HepG2 (cell line): ENCODE results near the gene RERE. TPM values are rescaled to one million over a fixed set of nuclear protein-coding genes. Genes with fewer than 3 reads are reported as not detected.

Source experiments
- CAMTA2 ChIP-seq: sonication (generic); formaldehyde crosslinking; IDR thresholded peaks from 2 replicates; pipeline ENCODE4 v1.4.0; 2020; ENCODE audit warnings: mild to moderate bottlenecking, missing genetic modification reagents, borderline replicate concordance
- E2F2 ChIP-seq: sonication (generic); formaldehyde crosslinking; IDR thresholded peaks from 2 replicates; pipeline ENCODE4 v1.4.0; 2020; ENCODE audit warnings: missing genetic modification reagents, borderline replicate concordance
- HNF4A ChIP-seq: sonication (generic); formaldehyde crosslinking; IDR thresholded peaks from 2 replicates; pipeline ENCODE4 v1.4.0; 2020; ENCODE audit warnings: missing genetic modification reagents
- IKZF4 ChIP-seq: sonication (generic); formaldehyde crosslinking; IDR thresholded peaks from 2 replicates; pipeline ENCODE4 v1.5.1; 2020; ENCODE audit warnings: borderline replicate concordance, mild to moderate bottlenecking, low read depth, missing genetic modification reagents; ENCODE audit errors: not compliant biosample characterization
- KDM4B ChIP-seq: sonication (generic); formaldehyde crosslinking; IDR thresholded peaks from 2 replicates; pipeline ENCODE4 v1.4.0; 2020; ENCODE audit warnings: missing genetic modification reagents
- MAFK ChIP-seq, 2 experiments: IDR thresholded peaks in 1 of 2; conservative IDR thresholded peaks in 1 of 2; 2 replicates each; pipeline ENCODE4 v1.6.1; 2011; ENCODE audit warnings: improper control_type of control experiment in 2 of 2, low read length in 2 of 2
- NKX3-1 ChIP-seq: sonication (generic); formaldehyde crosslinking; IDR thresholded peaks from 2 replicates; pipeline ENCODE4 v1.5.0; 2020; ENCODE audit warnings: missing genetic modification reagents
- SALL1 ChIP-seq: sonication (generic); formaldehyde crosslinking; IDR thresholded peaks from 2 replicates; pipeline ENCODE4 v1.8.0; 2022; ENCODE audit warnings: mild to moderate bottlenecking, missing genetic modification reagents
- SCMH1 ChIP-seq: sonication (generic); formaldehyde crosslinking; IDR thresholded peaks from 2 replicates; pipeline ENCODE4 v1.9.0; 2021; ENCODE audit warnings: missing genetic modification reagents, mild to moderate bottlenecking, borderline replicate concordance
- SOX13 ChIP-seq, 3 experiments: fragments of 450-650 bp in 1 of 3; sonication (generic) in 1 of 3; formaldehyde crosslinking in 1 of 3; IDR thresholded peaks in 2 of 3; conservative IDR thresholded peaks in 1 of 3; 2 replicates each; pipeline versions ENCODE4 v1.5.0 to v1.6.1; 2016 to 2020; ENCODE audit warnings: antibody characterized with exemption in 1 of 3, mild to moderate bottlenecking in 1 of 3, missing compliant biosample characterization in 1 of 3, missing genetic modification reagents in 1 of 3, moderate library complexity in 1 of 3
- TBX2 ChIP-seq: sonication (generic); formaldehyde crosslinking; IDR thresholded peaks from 2 replicates; pipeline ENCODE4 v1.5.0; 2020; ENCODE audit warnings: missing genetic modification reagents, mild to moderate bottlenecking, borderline replicate concordance
- ZFX ChIP-seq: sonication (generic); formaldehyde crosslinking; IDR thresholded peaks from 2 replicates; pipeline ENCODE4 v1.4.0; 2020; ENCODE audit warnings: mild to moderate bottlenecking, low read depth, missing genetic modification reagents, moderate library complexity
- ZMYM4 ChIP-seq: sonication (generic); formaldehyde crosslinking; IDR thresholded peaks from 2 replicates; pipeline ENCODE4 v1.8.1; 2023; ENCODE audit warnings: mild to moderate bottlenecking, missing genetic modification reagents
- ZNF335 ChIP-seq: sonication (generic); formaldehyde crosslinking; IDR thresholded peaks from 2 replicates; pipeline ENCODE4 v1.4.0; 2020; ENCODE audit warnings: missing genetic modification reagents
- ZNF672 ChIP-seq: sonication (generic); formaldehyde crosslinking; IDR thresholded peaks from 2 replicates; pipeline ENCODE4 v1.8.1; 2022; ENCODE audit warnings: missing genetic modification reagents
- ZNF678 ChIP-seq: sonication (generic); formaldehyde crosslinking; IDR thresholded peaks from 2 replicates; pipeline ENCODE4 v1.4.0; 2020; ENCODE audit warnings: mild to moderate bottlenecking, missing genetic modification reagents
- polyA plus RNA-seq, 8 experiments: library from polyadenylated mRNA; depleted of rRNA in 3 of 8; stranded (reverse) in 7 of 8; unstranded in 1 of 8; fragments of >200 nt; fragmentation: Illumina TruSeq in 4 of 8; extraction: Trizol in 4 of 8; gene quantifications; 2 replicates each; pipeline versions ENCODE4 v1.2.1 to v1.2.3, GENCODE V29; 2011 to 2016; ENCODE audit warnings: low read depth in 4 of 8, missing spikeins in 1 of 8, mixed read lengths in 1 of 8; ENCODE audit not compliant: insufficient read depth in 1 of 8
- total RNA-seq, 5 experiments: library from RNA; depleted of rRNA; stranded (reverse); fragments of >200 nt; fragmentation: Illumina TruSeq; extraction: Trizol; gene quantifications; 2 replicates each; pipeline ENCODE4 v1.2.3, GENCODE V29; 2016; ENCODE audit warnings: low read depth in 1 of 5
- TF ChIP-seq, protein P1 (sequence below): sonication (generic); formaldehyde crosslinking; IDR thresholded peaks from 2 replicates; pipeline ENCODE4 v1.4.0; 2020; ENCODE audit warnings: mild to moderate bottlenecking, missing genetic modification reagents
- TF ChIP-seq, protein P2 (sequence below): sonication (generic); formaldehyde crosslinking; IDR thresholded peaks from 2 replicates; pipeline ENCODE4 v1.5.0; 2020; ENCODE audit warnings: mild to moderate bottlenecking, missing genetic modification reagents, moderate library complexity
- TF ChIP-seq, protein P3 (sequence below): conservative IDR thresholded peaks from 2 replicates; pipeline ENCODE4 v1.6.1; 2018; ENCODE audit warnings: missing genetic modification reagents
- TF ChIP-seq, protein P4 (sequence below): sonication (generic); formaldehyde crosslinking; IDR thresholded peaks from 2 replicates; pipeline ENCODE4 v1.5.1; 2020; ENCODE audit warnings: missing genetic modification reagents, mild to moderate bottlenecking, borderline replicate concordance

The RERE gene
- total and polyA plus RNA-seq, 2 of the 13 experiments (the other 11 are each of a cell fraction or from before 2014, with no cell fraction given) = 18.3 to 21.9 TPM

DNA sequence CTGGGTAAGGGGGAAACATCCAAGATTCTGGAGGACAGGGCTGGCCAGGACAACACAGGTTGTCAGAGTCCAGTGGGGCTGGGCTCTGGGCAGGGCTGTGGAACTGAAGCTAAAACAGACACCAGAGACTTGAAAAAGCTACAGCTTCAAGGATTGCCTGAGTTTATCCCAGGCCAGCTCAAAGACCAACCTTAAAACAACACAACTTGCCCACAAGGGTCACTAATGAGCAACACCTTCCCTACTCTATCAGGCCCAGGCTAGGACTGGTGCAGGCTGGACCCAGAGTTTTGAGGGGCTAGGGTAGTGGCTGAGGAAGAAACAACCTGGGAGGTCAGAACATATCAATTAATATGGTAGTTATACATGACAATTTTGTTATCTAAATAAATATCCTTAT is 338.9 kb downstream of the RERE start (continued):
- TF ChIP-seq, protein P1, sequence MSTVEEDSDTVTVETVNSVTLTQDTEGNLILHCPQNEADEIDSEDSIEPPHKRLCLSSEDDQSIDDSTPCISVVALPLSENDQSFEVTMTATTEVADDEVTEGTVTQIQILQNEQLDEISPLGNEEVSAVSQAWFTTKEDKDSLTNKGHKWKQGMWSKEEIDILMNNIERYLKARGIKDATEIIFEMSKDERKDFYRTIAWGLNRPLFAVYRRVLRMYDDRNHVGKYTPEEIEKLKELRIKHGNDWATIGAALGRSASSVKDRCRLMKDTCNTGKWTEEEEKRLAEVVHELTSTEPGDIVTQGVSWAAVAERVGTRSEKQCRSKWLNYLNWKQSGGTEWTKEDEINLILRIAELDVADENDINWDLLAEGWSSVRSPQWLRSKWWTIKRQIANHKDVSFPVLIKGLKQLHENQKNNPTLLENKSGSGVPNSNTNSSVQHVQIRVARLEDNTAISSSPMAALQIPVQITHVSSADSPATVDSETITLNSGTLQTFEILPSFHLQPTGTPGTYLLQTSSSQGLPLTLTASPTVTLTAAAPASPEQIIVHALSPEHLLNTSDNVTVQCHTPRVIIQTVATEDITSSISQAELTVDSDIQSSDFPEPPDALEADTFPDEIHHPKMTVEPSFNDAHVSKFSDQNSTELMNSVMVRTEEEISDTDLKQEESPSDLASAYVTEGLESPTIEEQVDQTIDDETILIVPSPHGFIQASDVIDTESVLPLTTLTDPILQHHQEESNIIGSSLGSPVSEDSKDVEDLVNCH (CRISPR knock-in tag) = no peak
- TF ChIP-seq, protein P2, sequence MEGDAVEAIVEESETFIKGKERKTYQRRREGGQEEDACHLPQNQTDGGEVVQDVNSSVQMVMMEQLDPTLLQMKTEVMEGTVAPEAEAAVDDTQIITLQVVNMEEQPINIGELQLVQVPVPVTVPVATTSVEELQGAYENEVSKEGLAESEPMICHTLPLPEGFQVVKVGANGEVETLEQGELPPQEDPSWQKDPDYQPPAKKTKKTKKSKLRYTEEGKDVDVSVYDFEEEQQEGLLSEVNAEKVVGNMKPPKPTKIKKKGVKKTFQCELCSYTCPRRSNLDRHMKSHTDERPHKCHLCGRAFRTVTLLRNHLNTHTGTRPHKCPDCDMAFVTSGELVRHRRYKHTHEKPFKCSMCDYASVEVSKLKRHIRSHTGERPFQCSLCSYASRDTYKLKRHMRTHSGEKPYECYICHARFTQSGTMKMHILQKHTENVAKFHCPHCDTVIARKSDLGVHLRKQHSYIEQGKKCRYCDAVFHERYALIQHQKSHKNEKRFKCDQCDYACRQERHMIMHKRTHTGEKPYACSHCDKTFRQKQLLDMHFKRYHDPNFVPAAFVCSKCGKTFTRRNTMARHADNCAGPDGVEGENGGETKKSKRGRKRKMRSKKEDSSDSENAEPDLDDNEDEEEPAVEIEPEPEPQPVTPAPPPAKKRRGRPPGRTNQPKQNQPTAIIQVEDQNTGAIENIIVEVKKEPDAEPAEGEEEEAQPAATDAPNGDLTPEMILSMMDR (CRISPR knock-in tag) = peak; percentile 13; the same call in 1 of the 2 replicates
- peak; percentile 76 for TF ChIP-seq HNF4A (CRISPR knock-in tag)
- TF ChIP-seq SOX13 (IDR thresholded peaks at IDR 0.05) = no peak
- 0 out of 4 replicates have a peak, but pooled peaks of 1 of the 2 experiments have one; percentile 8 for TF ChIP-seq SOX13 (CRISPR knock-in tag; conservative IDR thresholded peaks at IDR 0.05 in 1 of 2, IDR thresholded peaks at IDR 0.05 in 1 of 2)
- no peak for TF ChIP-seq CAMTA2 (CRISPR knock-in tag)
- TF ChIP-seq, protein P3, sequence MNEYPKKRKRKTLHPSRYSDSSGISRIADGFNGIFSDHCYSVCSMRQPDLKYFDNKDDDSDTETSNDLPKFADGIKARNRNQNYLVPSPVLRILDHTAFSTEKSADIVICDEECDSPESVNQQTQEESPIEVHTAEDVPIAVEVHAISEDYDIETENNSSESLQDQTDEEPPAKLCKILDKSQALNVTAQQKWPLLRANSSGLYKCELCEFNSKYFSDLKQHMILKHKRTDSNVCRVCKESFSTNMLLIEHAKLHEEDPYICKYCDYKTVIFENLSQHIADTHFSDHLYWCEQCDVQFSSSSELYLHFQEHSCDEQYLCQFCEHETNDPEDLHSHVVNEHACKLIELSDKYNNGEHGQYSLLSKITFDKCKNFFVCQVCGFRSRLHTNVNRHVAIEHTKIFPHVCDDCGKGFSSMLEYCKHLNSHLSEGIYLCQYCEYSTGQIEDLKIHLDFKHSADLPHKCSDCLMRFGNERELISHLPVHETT = no peak
- TF ChIP-seq ZNF678 (CRISPR knock-in tag) = no peak
- TF ChIP-seq, protein P4, sequence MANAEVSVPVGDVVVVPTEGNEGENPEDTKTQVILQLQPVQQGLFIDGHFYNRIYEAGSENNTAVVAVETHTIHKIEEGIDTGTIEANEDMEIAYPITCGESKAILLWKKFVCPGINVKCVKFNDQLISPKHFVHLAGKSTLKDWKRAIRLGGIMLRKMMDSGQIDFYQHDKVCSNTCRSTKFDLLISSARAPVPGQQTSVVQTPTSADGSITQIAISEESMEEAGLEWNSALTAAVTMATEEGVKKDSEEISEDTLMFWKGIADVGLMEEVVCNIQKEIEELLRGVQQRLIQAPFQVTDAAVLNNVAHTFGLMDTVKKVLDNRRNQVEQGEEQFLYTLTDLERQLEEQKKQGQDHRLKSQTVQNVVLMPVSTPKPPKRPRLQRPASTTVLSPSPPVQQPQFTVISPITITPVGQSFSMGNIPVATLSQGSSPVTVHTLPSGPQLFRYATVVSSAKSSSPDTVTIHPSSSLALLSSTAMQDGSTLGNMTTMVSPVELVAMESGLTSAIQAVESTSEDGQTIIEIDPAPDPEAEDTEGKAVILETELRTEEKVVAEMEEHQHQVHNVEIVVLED (CRISPR knock-in tag) = no peak
- no peak for TF ChIP-seq NKX3-1
- TF ChIP-seq MAFK (conservative IDR thresholded peaks at IDR 0.05 in 1 of 2, IDR thresholded peaks at IDR 0.05 in 1 of 2; ENCODE audit: low read length in 2 of 2) = no peak
- TF ChIP-seq ZNF335 (CRISPR knock-in tag) = no peak
- TF ChIP-seq TBX2 (CRISPR knock-in tag) = peak; percentile 35; the same call in 1 of the 2 replicates
- peak; percentile 44; the same call in 1 of the 2 replicates for TF ChIP-seq ZMYM4
- TF ChIP-seq ZNF672 = no peak
- 0 out of 2 replicates have a peak, but pooled peaks have one; percentile 32 for TF ChIP-seq SALL1
- no peak for TF ChIP-seq E2F2 (CRISPR knock-in tag)
- 0 out of 2 replicates have a peak, but pooled peaks have one; percentile 18 for TF ChIP-seq ZFX
- TF ChIP-seq SCMH1 (CRISPR knock-in tag) = no peak
- TF ChIP-seq KDM4B (CRISPR knock-in tag) = no peak
- no peak for TF ChIP-seq IKZF4
